Heart left ventricle (tissue), 16 donors: ENCODE data around the gene CIAO1. TPM values are rescaled to one million over a fixed set of nuclear protein-coding genes. Genes with fewer than 3 reads are reported as not detected.

Experiments used
- ATAC-seq, 4 donors: fragments of 200-7000 bp; cut with Tn5 transposase; one replicate each; pipeline ENCODE4 v1.9.1; 2020 to 2022; ENCODE audit warnings: moderate library complexity in 4 of 4, mild to moderate bottlenecking in 3 of 4, moderate number of reproducible peaks in 1 of 4
- DNase-seq, 5 donors: peaks; one replicate each; pipeline ENCODE4 v3.0.0-alpha.2; 2020
- H3K27ac ChIP-seq, 12 donors: fragments of 200-600 bp; sonication (generic) in 4 of 12; one replicate each; pipeline versions ENCODE4 v1.5.0 to v1.8.0; 2016 to 2022; ENCODE audit warnings: mild to moderate bottlenecking in 2 of 12
- H3K27me3 ChIP-seq, 9 donors: fragments of 200-600 bp; sonication (generic) in 2 of 9; one replicate each; pipeline versions ENCODE4 v1.5.1 to v1.8.0; 2016 to 2022; ENCODE audit warnings: mild to moderate bottlenecking in 3 of 9
- H3K36me3 ChIP-seq, 9 donors: fragments of 200-600 bp; sonication (generic) in 2 of 9; one replicate each; pipeline versions ENCODE4 v1.5.0 to v1.8.0; 2018 to 2022; ENCODE audit warnings: mild to moderate bottlenecking in 2 of 9
- H3K4me1 ChIP-seq, 12 donors: fragments of 200-600 bp; sonication (generic) in 4 of 12; one replicate each; pipeline versions ENCODE4 v1.5.0 to v1.8.0; 2016 to 2022; ENCODE audit warnings: mild to moderate bottlenecking in 3 of 12
- H3K4me3 ChIP-seq, 12 donors: fragments of 200-600 bp; sonication (generic) in 4 of 12; one replicate each; pipeline versions ENCODE4 v1.5.0 to v1.8.0; 2017 to 2022; ENCODE audit warnings: mild to moderate bottlenecking in 9 of 12, moderate library complexity in 4 of 12
- H3K9me3 ChIP-seq, 12 donors: fragments of 200-600 bp; sonication (generic) in 4 of 12; one replicate each; pipeline versions ENCODE4 v1.5.0 to v1.8.0; 2016 to 2022; ENCODE audit warnings: mild to moderate bottlenecking in 1 of 12
- CTCF ChIP-seq, 12 donors: fragments of 200-600 bp; sonication (generic) in 4 of 12; IDR thresholded peaks; one replicate each; pipeline versions ENCODE4 v1.5.0 to v1.8.0; 2018 to 2022; ENCODE audit warnings: antibody characterized with exemption in 12 of 12, mild to moderate bottlenecking in 5 of 12
- POLR2A ChIP-seq, 2 donors: fragments of 450-650 bp; IDR thresholded peaks; one replicate each; pipeline ENCODE4 v1.6.1; 2017; ENCODE audit warnings: antibody characterized with exemption in 2 of 2, mild to moderate bottlenecking in 2 of 2, moderate library complexity in 2 of 2
- WGBS, 4 donors: extraction: QIAGEN DNeasy Blood & Tissue Kit in 2 of 4; methylation state at CpG; one replicate each; pipeline versions ENCODE4 v1.1.5 to v1.1.7; 2013 to 2018; 5-methylcytosine and 5-hydroxymethylcytosine counted together
- intact Hi-C, 10 donors: fragments of 100-400 bp; cut with DNase I; formaldehyde crosslinking; loops; one replicate each; pipeline versions ENCODE4 v1.11.1 to v1.14.2; 2022
- polyA plus RNA-seq, 2 donors: library from polyadenylated mRNA; stranded (reverse); fragments of 200-250 nt; gene quantifications; one replicate each; pipeline ENCODE4 v1.2.3, GENCODE V29; 2013
- total RNA-seq, 9 donors: library from RNA; depleted of rRNA in 2 of 9; stranded (reverse); fragments of >200 nt in 2 of 9; fragmentation: NEBNext Ultra II Directional in 3 of 9; extraction: Animal tissue kit (Norgen Biotek cat#: 25700) in 3 of 9; gene quantifications; one replicate each; pipeline versions ENCODE4 v1.1.0 to v1.2.4, GENCODE V29; 2016 to 2023
- donor health status: ischemic (EF 13 %, LVEDD 7.1; RV severe dilation, severe dysfunction).
- donor health status: healthy with polysubstance abuse.
- donor health status: DM: no; HTN: yes; CAD: no.
- donor health status: DM: no; HTN: no; CAD: no.
- donor health status: ischemic (EF 25% LVEDD 6.9; RV normal size, moderate dysfunction).
- donor health status: ischemic (EF 25% LVEDD 5.7; RV mildly dilated, moderate dysfunction).
- donor health status: healthy.
- donor health status: DM: yes; HTN: yes; CAD: no.
- donor health status: ischemic (EF 35%, LVEDD 5.7; RV mildly dilated, moderate dysfunction).
- donor health status: nonischemic (EF 11% LVEDD 7.7; RV severe dilation, severe dysfunction).
- donor health status: DM: yes; HTN: yes; CAD: no.
- donor health status: PGD.
- donor health status: ischemic (EF 29% LVEDD 5.4; RV normal size, mild dysfunction).
- donor health status: nonischemic (EF 23%, LVEDD 6.1; RV moderate dilation, normal function).

CIAO1 gene
- total and polyA plus RNA-seq, 11 donors = 20.5 to 109 (median 68.7) TPM

GRCh38 chr2:96249654-96250053 is 16.4 kb upstream of the CIAO1 start:
- intact Hi-C loops = loop anchor here in 5 of 10 donors (5.0 kb wide), 2 partner anchors 37 to 42 kb away; partner anchors contain the start of gene STARD7 (in 3 of the 5)
- H3K27ac ChIP-seq = peak overlapping the region in 7 of 12 donors; percentile 1 to 96 (median 79)
- WGBS, 4 donors = 83 to 86% (median 85%) methylated on average over 9 of the region's 9 CpGs

GRCh38 chr2:96250188-96250587 is 15.8 kb upstream of the CIAO1 start:
- no peaks in the 10 kb centered on the region for H3K9me3 ChIP-seq
- peaks cover 2 to 91% (median 58%) of the 10 kb centered on the region in 12 donors for H3K4me1 ChIP-seq
- no peak overlapping the region for H3K4me3 ChIP-seq
- ATAC-seq = no peak
- WGBS, 4 donors = 71 to 81% (median 78%) methylated on average over 6 of the region's 6 CpGs
- H3K36me3 ChIP-seq = peaks cover 0 to 43% (median 37%) of the 10 kb centered on the region in 9 donors
- DNase-seq = no peak
- H3K27ac ChIP-seq = peak overlapping the region in 10 of 12 donors; percentile 61 to 96 (median 75)
- no peak for TF ChIP-seq CTCF (IDR thresholded peaks at IDR 0.05)
- TF ChIP-seq POLR2A (IDR thresholded peaks at IDR 0.05) = no peak
- intact Hi-C loops = loop anchor here in 4 of 10 donors (5.0 kb wide), 2 partner anchors 38 to 43 kb away; partner anchors contain the start of gene STARD7 (in 3 of the 4)
- no peaks in the 10 kb centered on the region for H3K27me3 ChIP-seq

More at GRCh38 chr2:96249654-96250053, 16.4 kb upstream of the CIAO1 start:
- no peak for TF ChIP-seq CTCF (IDR thresholded peaks at IDR 0.05)
- no peak for TF ChIP-seq POLR2A (IDR thresholded peaks at IDR 0.05)
- Histone ChIP-seq H3K4me1 (peaks cover 0 to 90% (median 53%) of the 10 kb centered on the region in 12 donors), H3K36me3 (peaks cover 0 to 38% (median 32%) of the 10 kb centered on the region in 9 donors), H3K9me3 (no peaks in the 10 kb centered on the region), H3K27me3 (no peaks in the 10 kb centered on the region), H3K4me3 (no peak overlapping the region)
- ATAC-seq (no peak), DNase-seq (no peak)

- WGBS, 4 donors = 53 to 68% (median 63%) methylated on average over 6 of the region's 6 CpGs
- peak in 4 of 5 donors; percentile 55 to 82 (median 68) for DNase-seq
- H3K4me3 ChIP-seq = peak overlapping the region in 1 of 12 donors; percentile 18
- intact Hi-C loops = loop anchor here in 4 of 10 donors (5.0 kb wide), 2 partner anchors 40 to 45 kb away; partner anchors contain the start of gene STARD7 (in 3 of the 4)
- peaks cover 0 to 55% (median 51%) of the 10 kb centered on the region in 9 donors for H3K36me3 ChIP-seq
- ATAC-seq = peak; percentile 71 to 77 (median 74)
- peaks cover 2 to 88% (median 67%) of the 10 kb centered on the region in 12 donors for H3K4me1 ChIP-seq
- H3K27ac ChIP-seq = peak overlapping the region in 11 of 12 donors; percentile 59 to 96 (median 71)
- TF ChIP-seq CTCF (IDR thresholded peaks at IDR 0.05) = no peak
- TF ChIP-seq POLR2A (IDR thresholded peaks at IDR 0.05) = peak in 1 of 2 donors; percentile 13
- H3K27me3 ChIP-seq = no peaks in the 10 kb centered on the region
- no peaks in the 10 kb centered on the region for H3K9me3 ChIP-seq
These were observed 14.2 kb upstream of the CIAO1 start for GRCh38 chr2:96251721-96252292.

GRCh38 chr2:96252526-96252925 is 13.5 kb upstream of the CIAO1 start:
- H3K27ac ChIP-seq = peak overlapping the region in 11 of 12 donors; percentile 59 to 96 (median 71)
- intact Hi-C loops = loop anchor here in 4 of 10 donors (5.0 kb wide), 2 partner anchors 40 to 45 kb away; partner anchors contain the start of gene STARD7 (in 3 of the 4)
- peaks cover 0 to 58% (median 51%) of the 10 kb centered on the region in 9 donors for H3K36me3 ChIP-seq
- H3K9me3 ChIP-seq = no peaks in the 10 kb centered on the region
- TF ChIP-seq POLR2A (IDR thresholded peaks at IDR 0.05) = no peak
- peak in 1 of 12 donors; percentile 3 for TF ChIP-seq CTCF (IDR thresholded peaks at IDR 0.05)
- whole genome bisulfite sequencing, 4 donors = 68 to 77% (median 74%) methylated on average over 8 of the region's 8 CpGs
- H3K4me3 ChIP-seq = no peak overlapping the region
- no peaks in the 10 kb centered on the region for H3K27me3 ChIP-seq
- ATAC-seq (peak in 1 of 4 donors; percentile 2), DNase-seq (no peak)
- peaks cover 3 to 91% (median 75%) of the 10 kb centered on the region in 12 donors for H3K4me1 ChIP-seq
